Measurements from ENCODE around the gene MTUS2. TPM values are rescaled to one million over a fixed set of nuclear protein-coding genes. Genes with fewer than 3 reads are reported as not detected.

The MTUS2 gene
- total RNA-seq, 1 donor from 2014 or later, result 0.90 TPM

GRCh38 chr13:29520671-29521070 is 700.5 kb downstream of the MTUS2 start:
- Mint-ChIP-seq H3K36me3 (ENCODE audit: low read depth, unreplicated experiment) (peaks cover 28% of the 10 kb centered on the region), H3K9me3 (ENCODE audit: unreplicated experiment) (no peaks in the 10 kb centered on the region), H3K4me3 (ENCODE audit: unreplicated experiment) (no peak overlapping the region), H3K27me3 (ENCODE audit: unreplicated experiment) (peaks cover 2% of the 10 kb centered on the region), H3K4me1 (ENCODE audit: unreplicated experiment) (peaks cover 8% of the 10 kb centered on the region), H3K27ac (ENCODE audit: unreplicated experiment) (no peak overlapping the region)
- DNase-seq (ENCODE audit: low spot score), result no peak
- TF ChIP-seq CTCF (IDR thresholded peaks at IDR 0.05; ENCODE audit: unreplicated experiment), result no peak

GRCh38 chr13:29521336-29521735 is 701.2 kb downstream of the MTUS2 start:
- Mint-ChIP-seq H3K9me3 (ENCODE audit: unreplicated experiment) (no peaks in the 10 kb centered on the region), H3K4me1 (ENCODE audit: unreplicated experiment) (peaks cover 8% of the 10 kb centered on the region), H3K36me3 (ENCODE audit: low read depth, unreplicated experiment) (peaks cover 24% of the 10 kb centered on the region), H3K4me3 (ENCODE audit: unreplicated experiment) (no peak overlapping the region), H3K27ac (ENCODE audit: unreplicated experiment) (no peak overlapping the region), H3K27me3 (ENCODE audit: unreplicated experiment) (peaks cover 1% of the 10 kb centered on the region)
- DNase-seq (ENCODE audit: low spot score), result no peak
- no peak for TF ChIP-seq CTCF (IDR thresholded peaks at IDR 0.05; ENCODE audit: unreplicated experiment)

GRCh38 chr13:29522044-29522685 is 702.0 kb downstream of the MTUS2 start:
- Mint-ChIP-seq H3K4me1 (ENCODE audit: unreplicated experiment) (peaks cover 8% of the 10 kb centered on the region), H3K36me3 (ENCODE audit: low read depth, unreplicated experiment) (peaks cover 26% of the 10 kb centered on the region), H3K27ac (ENCODE audit: unreplicated experiment) (no peak overlapping the region), H3K4me3 (ENCODE audit: unreplicated experiment) (no peak overlapping the region), H3K9me3 (ENCODE audit: unreplicated experiment) (no peaks in the 10 kb centered on the region), H3K27me3 (ENCODE audit: unreplicated experiment) (peaks cover 1% of the 10 kb centered on the region)
- TF ChIP-seq CTCF (IDR thresholded peaks at IDR 0.05; ENCODE audit: unreplicated experiment), result no peak
- DNase-seq (ENCODE audit: low spot score), result no peak

- Mint-ChIP-seq H3K4me3 (ENCODE audit: unreplicated experiment) (no peak overlapping the region), H3K27ac (ENCODE audit: unreplicated experiment) (peak overlapping the region; percentile 31), H3K36me3 (ENCODE audit: low read depth, unreplicated experiment) (peaks cover 19% of the 10 kb centered on the region), H3K4me1 (ENCODE audit: unreplicated experiment) (peaks cover 8% of the 10 kb centered on the region), H3K9me3 (ENCODE audit: unreplicated experiment) (no peaks in the 10 kb centered on the region), H3K27me3 (ENCODE audit: unreplicated experiment) (peaks cover 1% of the 10 kb centered on the region)
- DNase-seq (ENCODE audit: low spot score), result no peak
- no peak for TF ChIP-seq CTCF (IDR thresholded peaks at IDR 0.05; ENCODE audit: unreplicated experiment)
Observed at GRCh38 chr13:29523199-29523961, 703.2 kb downstream of the MTUS2 start.

GRCh38 chr13:29524176-29524575 is 704.0 kb downstream of the MTUS2 start:
- H3K9me3 Mint-ChIP-seq (ENCODE audit: unreplicated experiment), result no peaks in the 10 kb centered on the region
- DNase-seq (ENCODE audit: low spot score), result no peak
- no peak overlapping the region for H3K4me3 Mint-ChIP-seq (ENCODE audit: unreplicated experiment)

More at GRCh38 chr13:29524176-29524575, 704.0 kb downstream of the MTUS2 start:
- H3K4me1 Mint-ChIP-seq (ENCODE audit: unreplicated experiment), result peaks cover 8% of the 10 kb centered on the region
- peaks cover 1% of the 10 kb centered on the region for H3K27me3 Mint-ChIP-seq (ENCODE audit: unreplicated experiment)
- no peak for TF ChIP-seq CTCF (IDR thresholded peaks at IDR 0.05; ENCODE audit: unreplicated experiment)
- H3K27ac Mint-ChIP-seq (ENCODE audit: unreplicated experiment), result peak overlapping the region; percentile 24
- H3K36me3 Mint-ChIP-seq (ENCODE audit: low read depth, unreplicated experiment), result peaks cover 19% of the 10 kb centered on the region
